Hepatocyte (in vitro differentiated cells): ENCODE measurements around the gene CCDC12.

Experiments used
- EZH2 ChIP-seq: fragments of 200-600 bp; sonication (generic); IDR thresholded peaks from 2 replicates; pipeline ENCODE4 v1.6.1; 2016; ENCODE audit warnings: antibody characterized with exemption, mild to moderate bottlenecking, borderline replicate concordance
- EZH2phosphoT487 ChIP-seq: fragments of 200-600 bp; sonication (generic); IDR thresholded peaks from one replicate; pipeline ENCODE4 v1.6.1; 2018; ENCODE audit warnings: antibody characterized with exemption, mild to moderate bottlenecking, low read depth, moderate library complexity; ENCODE audit not compliant: unreplicated experiment, severe bottlenecking
- TF ChIP-seq, protein P1 (sequence below): fragments of 200-600 bp; sonication (generic); IDR thresholded peaks from 2 replicates; pipeline ENCODE4 v1.5.1; 2016; ENCODE audit warnings: antibody characterized with exemption, mild to moderate bottlenecking; ENCODE audit not compliant: poor library complexity

DNA sequence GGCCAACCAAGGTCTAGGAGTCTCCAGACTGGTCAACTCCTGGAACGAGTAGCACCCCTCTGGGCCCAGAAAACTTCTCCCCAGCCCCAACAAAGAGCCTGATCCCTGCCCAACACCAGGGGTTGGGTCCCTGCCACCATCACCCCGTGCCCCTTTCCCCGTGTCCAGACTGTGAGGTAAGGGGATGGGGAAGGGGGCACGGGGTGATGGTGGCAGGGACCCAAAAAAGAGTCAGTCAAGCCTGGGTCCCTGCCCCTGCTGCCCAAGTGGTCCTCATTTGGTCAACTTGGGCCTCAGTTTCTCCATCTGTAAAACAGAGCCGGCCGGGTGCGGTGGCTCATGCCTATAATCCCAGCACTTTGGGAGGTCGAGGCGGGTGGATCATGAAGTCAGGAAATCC is 1.8 kb upstream of the CCDC12 start:
- TF ChIP-seq, protein P1, sequence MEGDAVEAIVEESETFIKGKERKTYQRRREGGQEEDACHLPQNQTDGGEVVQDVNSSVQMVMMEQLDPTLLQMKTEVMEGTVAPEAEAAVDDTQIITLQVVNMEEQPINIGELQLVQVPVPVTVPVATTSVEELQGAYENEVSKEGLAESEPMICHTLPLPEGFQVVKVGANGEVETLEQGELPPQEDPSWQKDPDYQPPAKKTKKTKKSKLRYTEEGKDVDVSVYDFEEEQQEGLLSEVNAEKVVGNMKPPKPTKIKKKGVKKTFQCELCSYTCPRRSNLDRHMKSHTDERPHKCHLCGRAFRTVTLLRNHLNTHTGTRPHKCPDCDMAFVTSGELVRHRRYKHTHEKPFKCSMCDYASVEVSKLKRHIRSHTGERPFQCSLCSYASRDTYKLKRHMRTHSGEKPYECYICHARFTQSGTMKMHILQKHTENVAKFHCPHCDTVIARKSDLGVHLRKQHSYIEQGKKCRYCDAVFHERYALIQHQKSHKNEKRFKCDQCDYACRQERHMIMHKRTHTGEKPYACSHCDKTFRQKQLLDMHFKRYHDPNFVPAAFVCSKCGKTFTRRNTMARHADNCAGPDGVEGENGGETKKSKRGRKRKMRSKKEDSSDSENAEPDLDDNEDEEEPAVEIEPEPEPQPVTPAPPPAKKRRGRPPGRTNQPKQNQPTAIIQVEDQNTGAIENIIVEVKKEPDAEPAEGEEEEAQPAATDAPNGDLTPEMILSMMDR: no peak
- TF ChIP-seq EZH2phosphoT487: no peak
- no peak for TF ChIP-seq EZH2
